Astrocyte of the spinal cord (primary cell): ENCODE results near the gene TTLL12.

Experiments
- DNase-seq: peaks from one replicate; pipeline ENCODE4 v3.0.0; 2011; ENCODE audit warnings: low read depth, low spot score
- H3K4me3 ChIP-seq: 2 replicates; pipeline ENCODE4 v1.5.1; 2011; ENCODE audit warnings: low read depth, mild to moderate bottlenecking, low read length, moderate library complexity
- CTCF ChIP-seq: IDR thresholded peaks from 2 replicates; pipeline ENCODE4 v1.5.1; 2012; ENCODE audit warnings: low read depth, mild to moderate bottlenecking, low read length, inconsistent platforms
- in situ Hi-C: cut with HindIII; loops from 2 replicates; pipeline ENCODE4 v1.10.0; 2017; ENCODE audit warnings: low sequenced_read_pairs

TTLL12 gene

GRCh38 chr22:43230971-43231723, 44.2 kb upstream of the TTLL12 start:
- in situ Hi-C loops, result no loop called here
- peak; percentile 30 for DNase-seq
- TF ChIP-seq CTCF, result peak; percentile 97
- H3K4me3 ChIP-seq, result no peak overlapping the region

- no peak for TF ChIP-seq CTCF
- no peak for DNase-seq
- in situ Hi-C loops, result no loop called here
- H3K4me3 ChIP-seq, result no peak overlapping the region
Measured at GRCh38 chr22:43230571-43230970, 43.6 kb upstream of the TTLL12 start.

- no peak for DNase-seq
- TF ChIP-seq CTCF, result no peak
- H3K4me3 ChIP-seq, result no peak overlapping the region
- in situ Hi-C loops, result no loop called here
Measured at GRCh38 chr22:43228863-43229262, 41.9 kb upstream of the TTLL12 start.

GRCh38 chr22:43228330-43228729, 41.4 kb upstream of the TTLL12 start:
- DNase-seq, result peak; percentile 5
- in situ Hi-C loops, result no loop called here
- H3K4me3 ChIP-seq, result no peak overlapping the region
- peak; percentile 57 for TF ChIP-seq CTCF

GRCh38 chr22:43227239-43227630, 40.3 kb upstream of the TTLL12 start:
- TF ChIP-seq CTCF, result no peak
- DNase-seq, result peak; percentile 17
- no peak overlapping the region for H3K4me3 ChIP-seq
- in situ Hi-C loops, result no loop called here

GRCh38 chr22:43226377-43227238, 39.7 kb upstream of the TTLL12 start:
- in situ Hi-C loops, result no loop called here
- no peak for TF ChIP-seq CTCF
- H3K4me3 ChIP-seq, result no peak overlapping the region
- peak; percentile 5 for DNase-seq
